Epidermal melanocyte (primary cell): ENCODE measurements around the gene RNF213.
A peak's percentile ranks its signal among the peaks of the same experiment; 100 is the strongest.

Experiments used
- DNase-seq: peaks from one replicate; pipeline ENCODE4 v3.0.0; 2011; ENCODE audit warnings: low spot score; ENCODE audit not compliant: insufficient read length

The RNF213 gene

DNA sequence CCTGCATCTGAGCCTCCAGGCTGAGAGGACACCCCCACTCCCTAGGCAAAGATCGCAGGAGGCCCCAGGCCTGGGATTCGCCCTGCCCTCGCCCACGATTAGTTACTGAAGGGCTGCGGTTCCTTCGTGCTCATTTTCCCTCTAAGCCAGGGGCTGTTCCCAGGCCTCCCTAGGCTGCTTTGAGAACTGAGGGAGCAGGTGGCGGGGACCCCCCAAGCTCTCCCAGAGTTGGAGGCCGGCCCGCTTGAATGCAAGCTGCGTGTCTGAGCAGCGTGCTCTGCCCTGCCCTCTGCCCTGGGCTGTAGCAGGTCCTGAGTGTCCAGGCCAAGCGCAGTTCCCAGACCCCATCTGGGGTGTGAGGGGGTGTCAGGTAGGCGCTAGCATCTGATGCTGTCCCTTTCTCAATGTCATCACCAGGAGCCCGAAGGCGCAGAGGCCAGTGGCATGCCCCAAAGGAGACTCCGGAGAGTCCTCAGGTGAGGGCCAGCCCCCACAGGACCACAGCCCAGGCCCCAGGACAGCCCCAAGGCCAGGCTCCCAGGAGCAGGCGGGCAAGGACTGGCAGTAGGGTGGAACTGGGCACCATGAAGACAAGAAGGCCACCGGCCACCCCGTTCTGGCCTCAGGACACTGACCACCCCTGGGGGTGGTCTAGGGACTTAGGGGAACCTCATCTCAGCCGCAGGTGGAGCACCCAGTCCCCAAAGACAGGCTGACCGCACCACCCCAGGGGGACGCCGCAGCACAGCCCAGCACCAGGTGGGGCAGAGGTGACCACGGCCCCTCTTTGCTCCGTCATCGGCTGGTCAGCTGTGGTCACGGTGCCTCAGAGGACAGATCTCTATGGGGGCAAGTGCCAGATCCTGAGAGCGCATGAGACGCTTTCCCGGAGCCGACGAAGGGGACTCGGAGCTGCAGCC lies 169.0 kb downstream of the RNF213 start:
- no peak for DNase-seq

DNA sequence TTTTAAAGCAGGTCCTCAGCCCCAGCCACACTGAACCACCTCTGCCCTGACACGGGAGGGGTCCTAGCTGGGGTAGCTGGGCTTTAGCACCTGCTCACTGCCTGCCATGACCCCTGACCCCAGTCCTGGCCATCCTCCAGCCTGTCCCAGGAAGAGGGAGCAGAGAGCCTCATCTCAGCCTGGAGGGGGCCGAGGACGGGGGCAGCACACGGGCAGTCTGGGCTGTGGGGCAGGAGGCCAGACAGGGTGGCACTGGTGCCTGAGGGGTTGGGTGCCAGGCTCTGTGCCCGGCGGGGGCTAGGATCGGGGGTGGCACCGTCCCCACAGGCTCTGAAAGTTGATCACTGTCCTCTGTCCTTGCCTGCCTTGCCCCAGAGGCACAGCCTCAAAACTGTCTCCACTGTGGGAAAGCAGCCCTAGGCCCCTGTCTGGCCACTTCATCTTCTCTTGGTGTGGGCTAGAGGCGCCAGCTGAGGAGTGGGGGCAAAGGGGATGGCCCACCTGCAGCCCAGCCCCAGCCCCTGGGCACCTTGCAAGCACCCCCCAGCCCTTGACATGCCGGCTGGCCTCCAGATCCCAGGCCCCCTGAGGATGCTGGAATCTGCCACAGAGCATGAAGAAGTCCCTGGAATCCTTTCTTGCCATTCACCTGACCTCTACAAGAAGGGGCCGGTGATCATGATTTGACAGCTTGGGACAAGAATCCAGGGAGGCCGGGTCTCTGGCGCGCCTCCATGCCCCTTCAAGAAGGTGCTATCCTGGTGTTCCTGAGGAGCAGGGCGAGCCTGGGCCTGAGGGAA lies 170.0 kb downstream of the RNF213 start:
- no peak for DNase-seq

DNA sequence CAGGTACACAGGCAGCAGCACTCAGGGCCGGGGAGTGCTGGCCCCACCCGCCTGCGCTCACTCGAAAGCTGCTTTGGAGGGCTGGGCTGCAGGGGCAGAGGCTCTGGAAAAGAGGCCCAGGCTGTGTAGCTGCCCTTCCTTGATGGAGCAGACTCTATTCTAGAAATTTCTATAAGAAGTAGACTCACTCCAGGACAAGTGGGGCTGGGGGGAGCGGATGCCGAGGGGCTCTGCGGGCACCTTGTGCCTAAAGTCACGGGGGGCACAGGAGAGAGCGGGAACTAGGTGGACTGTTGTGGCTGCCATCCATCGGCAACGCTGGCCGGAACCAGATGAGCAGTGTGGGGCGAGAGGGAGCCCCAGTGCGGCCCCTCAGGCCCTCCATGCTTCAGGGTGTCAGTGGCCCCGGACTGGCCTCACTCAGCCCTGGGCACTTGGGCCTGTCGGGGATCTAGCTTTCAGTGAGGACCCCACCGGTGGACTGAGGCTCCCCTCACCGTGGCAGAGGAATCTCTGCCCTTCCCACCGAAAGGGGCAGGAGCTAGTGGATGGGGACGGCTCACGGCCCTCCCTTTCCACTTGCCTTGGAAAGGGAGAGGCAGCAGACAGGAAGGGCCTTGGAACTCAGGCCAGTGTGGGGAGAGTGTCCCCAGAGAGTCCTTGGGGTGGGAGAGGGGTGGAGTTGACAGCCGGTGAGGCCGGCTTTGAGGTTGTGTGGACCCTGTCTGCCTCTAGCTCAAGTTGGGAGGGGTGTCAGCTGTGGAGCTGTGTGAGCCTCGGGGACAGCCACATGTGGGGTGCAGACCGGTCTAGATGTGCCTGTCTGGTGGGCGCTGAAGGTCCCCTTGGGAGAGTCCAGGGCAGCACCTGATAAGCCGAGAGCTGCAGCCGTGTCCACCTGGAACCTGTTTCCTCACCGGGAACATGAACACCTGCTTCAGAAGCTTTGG lies 170.9 kb downstream of the RNF213 start:
- no peak for DNase-seq

DNA sequence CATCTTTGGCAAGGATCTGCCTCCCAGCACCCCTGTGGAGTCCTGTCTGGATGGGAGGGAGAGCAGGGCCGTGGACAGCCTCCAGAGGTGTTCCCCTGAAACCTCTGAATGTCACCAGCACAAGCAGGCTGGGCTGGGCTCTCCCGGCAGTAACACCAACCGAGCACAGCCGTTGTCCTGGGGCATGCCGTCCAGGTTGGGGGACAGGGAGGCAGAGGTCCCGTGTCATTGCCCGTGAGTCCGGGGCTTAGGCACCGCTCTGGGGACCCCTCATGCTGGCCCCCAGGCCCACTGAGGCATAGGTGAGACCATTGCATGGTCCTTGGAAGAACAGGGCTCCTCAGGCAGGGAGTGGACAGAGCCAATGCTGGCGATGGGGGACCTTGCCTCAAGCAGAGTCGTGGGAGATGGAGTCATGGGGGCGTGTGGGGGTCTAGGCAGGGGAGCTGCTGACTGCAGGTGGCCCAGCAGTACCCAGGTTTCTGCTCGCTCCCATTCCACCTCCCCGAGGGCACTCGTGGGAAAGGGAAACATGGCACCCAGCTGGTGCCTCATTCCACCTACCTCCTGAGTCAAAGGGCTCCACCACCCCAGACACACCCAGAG lies 171.8 kb downstream of the RNF213 start:
- DNase-seq: no peak

GRCh38 chr17:80432961-80433550 lies 172.4 kb downstream of the RNF213 start:
- no peak for DNase-seq

GRCh38 chr17:80433916-80434666 lies 173.4 kb downstream of the RNF213 start:
- DNase-seq: no peak

DNA sequence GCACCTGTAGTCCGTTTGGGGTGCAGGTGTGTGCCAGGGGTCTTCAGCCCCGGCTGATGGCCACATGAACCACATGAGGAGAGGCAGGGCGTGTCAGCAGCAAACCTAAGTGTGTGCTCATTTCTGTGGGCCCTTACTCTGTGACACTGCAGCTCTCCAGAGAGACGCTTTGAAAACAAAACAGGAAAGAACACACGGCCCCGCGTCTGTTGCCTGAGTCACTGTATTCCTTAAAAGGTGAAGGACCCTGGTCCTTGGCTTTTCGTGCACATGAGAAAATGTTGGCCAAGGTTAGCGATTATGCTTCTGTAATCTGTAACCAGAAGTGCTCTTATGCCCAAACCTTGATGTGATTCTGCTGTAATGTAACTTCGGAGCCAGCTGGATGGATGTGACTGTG lies 176.9 kb downstream of the RNF213 start:
- no peak for DNase-seq

DNA sequence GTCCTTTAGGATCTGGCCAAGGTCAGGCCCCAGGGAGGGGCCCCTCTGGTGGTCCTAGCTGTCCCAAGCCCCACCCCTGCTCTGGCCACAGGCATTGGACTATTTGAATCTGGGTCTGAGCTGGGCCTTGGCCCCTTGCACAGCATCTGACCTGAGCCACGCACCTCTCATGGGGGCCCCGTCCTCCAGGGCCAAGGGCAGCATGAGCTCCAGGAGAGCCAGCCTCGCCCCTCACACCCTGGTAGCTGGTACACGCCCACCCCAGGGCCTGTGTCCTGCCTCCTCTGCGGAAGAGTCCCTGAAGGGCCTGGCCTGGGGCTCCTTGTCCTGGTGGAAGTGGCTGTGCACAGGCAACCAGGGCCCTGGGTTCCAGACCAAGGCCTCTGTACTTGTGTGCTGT lies 178.2 kb downstream of the RNF213 start:
- DNase-seq: no peak

DNA sequence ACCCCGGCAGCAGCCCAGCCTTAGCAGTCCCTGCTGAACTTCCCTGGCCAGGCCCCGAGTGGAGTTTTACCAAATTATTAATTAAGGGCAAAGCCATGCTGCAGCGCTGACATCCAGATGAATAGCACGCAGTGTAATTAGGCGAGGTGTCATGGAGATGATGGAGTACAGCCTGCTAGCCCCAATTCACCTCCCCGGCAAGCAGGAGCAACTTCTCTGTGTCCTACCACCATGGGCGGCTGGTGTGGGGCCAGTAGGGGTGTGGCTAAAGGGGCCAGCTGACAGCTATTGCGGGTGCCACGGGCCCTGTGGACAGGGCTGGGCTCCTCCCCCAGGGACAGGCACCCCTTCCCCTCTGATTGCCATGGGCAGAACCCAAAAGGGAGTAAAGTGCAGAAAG lies 178.8 kb downstream of the RNF213 start:
- no peak for DNase-seq

- DNase-seq: peak; percentile 62
Measured at GRCh38 chr17:80441133-80441578, 180.5 kb downstream of the RNF213 start.

- DNase-seq: no peak
Measured at GRCh38 chr17:80441598-80442322, 181.1 kb downstream of the RNF213 start.

- no peak for DNase-seq
Measured at GRCh38 chr17:80442323-80442659, 181.6 kb downstream of the RNF213 start.

- no peak for DNase-seq
Measured at GRCh38 chr17:80442764-80443163, 182.1 kb downstream of the RNF213 start.

GRCh38 chr17:80443498-80443897 lies 182.8 kb downstream of the RNF213 start:
- DNase-seq: no peak

DNA sequence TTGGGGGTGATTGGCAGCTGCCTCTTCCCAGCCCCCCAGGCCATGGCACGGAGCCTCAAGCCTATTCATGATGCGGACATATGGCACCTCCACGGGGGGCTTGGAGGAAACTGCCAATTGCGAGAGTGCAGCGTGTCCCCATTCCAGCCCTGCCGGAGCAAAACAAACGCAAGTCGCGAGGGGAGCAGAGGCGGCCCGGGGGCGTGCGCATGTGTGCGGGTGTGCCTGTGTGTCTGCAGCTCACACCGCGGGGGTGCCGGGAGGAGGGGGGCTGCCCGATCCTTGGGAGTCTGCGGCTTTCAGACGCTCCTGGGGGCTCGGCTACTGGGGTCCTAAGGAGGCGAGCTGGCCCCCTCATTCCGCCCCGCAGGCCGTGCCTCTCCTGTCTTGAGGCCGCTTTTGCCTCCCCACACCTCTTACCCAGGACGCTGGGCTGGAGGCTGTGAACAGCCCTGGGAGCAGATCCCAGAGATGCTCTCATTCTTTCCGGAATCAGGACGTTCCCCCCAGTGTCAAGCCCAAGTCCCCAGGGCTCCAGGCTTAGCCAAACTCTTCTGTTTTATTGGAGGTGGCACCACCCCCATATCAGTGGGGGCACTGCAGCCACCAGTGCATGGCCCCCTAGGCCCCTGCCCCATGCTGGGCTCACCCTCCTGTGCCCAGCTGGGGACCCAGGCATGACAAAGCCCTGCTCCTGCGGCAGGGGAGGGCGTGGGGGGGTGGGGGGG lies 183.4 kb downstream of the RNF213 start:
- DNase-seq: no peak

DNA sequence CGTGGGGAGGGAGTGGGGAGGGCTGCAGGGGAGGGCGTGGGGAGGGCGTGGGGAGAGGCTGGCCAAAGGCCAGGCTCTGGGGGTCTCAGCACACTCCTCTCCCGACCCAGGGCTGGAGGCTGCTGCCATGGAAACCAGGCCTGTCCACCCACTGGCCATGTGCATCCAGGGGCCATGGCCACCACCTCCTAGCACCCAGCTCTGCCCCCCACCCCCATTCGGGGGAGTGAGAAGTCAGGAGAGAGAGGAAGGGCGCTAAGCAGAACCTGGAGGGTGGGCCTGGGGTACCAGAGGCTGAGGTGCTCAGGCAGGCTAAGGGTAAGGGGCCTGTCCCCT lies 184.0 kb downstream of the RNF213 start:
- DNase-seq: no peak

DNA sequence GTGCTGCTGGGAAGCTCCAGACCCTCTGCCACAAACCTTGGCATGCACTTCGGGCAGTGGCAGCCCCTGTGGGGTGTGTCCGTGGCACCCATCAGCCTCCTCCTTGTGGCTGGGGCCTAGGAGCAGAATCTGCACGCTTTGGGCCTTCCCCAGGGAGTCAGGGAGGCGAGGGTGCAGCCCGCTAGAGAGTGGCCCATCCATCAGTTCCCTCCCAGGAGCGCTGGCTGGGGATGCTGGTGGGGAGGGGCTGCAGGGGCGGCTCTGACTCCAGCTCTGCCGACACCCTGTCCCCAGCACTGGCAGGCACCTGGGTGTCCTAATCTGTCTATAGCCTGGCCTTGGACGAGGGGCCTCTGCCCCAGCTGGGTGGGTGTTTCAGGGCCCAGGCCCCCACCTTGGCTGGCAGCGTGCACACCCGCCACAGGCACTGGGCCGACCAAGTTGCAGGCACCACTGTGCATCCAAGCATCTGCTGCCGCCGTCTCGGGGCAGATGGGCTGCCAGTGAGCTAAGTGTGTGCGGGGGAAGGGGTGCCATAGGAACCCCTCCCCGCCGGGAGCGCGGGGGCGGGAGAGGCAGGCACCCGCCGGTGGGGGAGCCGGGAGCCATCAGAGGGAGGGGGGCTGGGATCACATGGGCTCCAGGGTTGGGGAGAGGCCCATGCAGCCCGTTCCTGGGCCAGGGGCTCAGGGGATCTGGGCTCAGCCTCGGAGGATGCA lies 184.5 kb downstream of the RNF213 start:
- DNase-seq: no peak

DNA sequence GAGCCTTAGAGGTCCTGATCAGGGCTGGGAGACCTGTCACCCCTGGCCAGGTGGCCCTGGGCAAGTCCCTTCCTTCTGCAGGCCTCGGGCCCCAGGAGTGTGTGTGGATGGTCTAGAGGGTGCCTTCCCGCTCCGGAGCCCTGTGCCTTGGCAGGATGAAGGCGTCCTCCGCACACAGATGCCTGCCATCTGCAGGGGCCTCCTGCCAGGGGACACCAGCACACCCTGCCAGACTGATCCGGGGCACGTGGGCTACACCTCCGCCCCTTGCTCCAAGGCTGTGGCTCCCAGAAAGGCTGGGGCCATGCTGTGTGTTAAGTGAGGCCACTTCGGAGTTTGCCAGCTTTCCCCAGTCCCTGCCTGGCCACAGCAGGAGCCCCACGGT lies 185.1 kb downstream of the RNF213 start:
- DNase-seq: no peak
